Calu3 (cell line): Measurements from ENCODE around the gene ARSJ. TPM values are rescaled to one million over a fixed set of nuclear protein-coding genes. Genes with fewer than 3 reads are reported as not detected.

ENCODE experiments used
- BruUV-seq: library from RNA; stranded (reverse); fragments of 400-500 nt; replicated peaks from 2 replicates; lab custom pipeline; 2021; lab: Mats Ljungman, UMichigan
- CTCF ChIA-PET: fragments of 300-600 bp; sonication (Branson Sonifier 250); formaldehyde crosslinking; loops from one replicate; lab custom pipeline; 2022; ENCODE audit warnings: antibody characterized with exemption; lab: Charles Lee
- DNase-seq: peaks from one replicate; pipeline ENCODE4 v3.0.0; 2022
- H3K27ac Mint-ChIP-seq: one replicate; pipeline ENCODE4 v1.8.0; 2022; ENCODE audit warnings: mixed read lengths; ENCODE audit not compliant: unreplicated experiment
- H3K27me3 Mint-ChIP-seq: one replicate; pipeline ENCODE4 v1.8.0; 2022; ENCODE audit warnings: mixed read lengths; ENCODE audit not compliant: unreplicated experiment
- H3K36me3 Mint-ChIP-seq: one replicate; pipeline ENCODE4 v1.8.0; 2022; ENCODE audit warnings: mild to moderate bottlenecking, moderate library complexity, mixed read lengths; ENCODE audit not compliant: insufficient read depth, unreplicated experiment
- H3K4me1 Mint-ChIP-seq: one replicate; pipeline ENCODE4 v1.8.0; 2022; ENCODE audit warnings: mild to moderate bottlenecking, low read depth, mixed read lengths; ENCODE audit not compliant: unreplicated experiment
- H3K4me3 Mint-ChIP-seq: one replicate; pipeline ENCODE4 v1.8.0; 2022; ENCODE audit warnings: mild to moderate bottlenecking, low read depth, moderate library complexity, mixed read lengths; ENCODE audit not compliant: unreplicated experiment
- H3K9me3 Mint-ChIP-seq: one replicate; pipeline ENCODE4 v1.8.0; 2022; ENCODE audit warnings: low read depth, mixed read lengths; ENCODE audit not compliant: unreplicated experiment
- CTCF ChIP-seq: fragments of 200-600 bp; IDR thresholded peaks from one replicate; pipeline ENCODE4 v1.8.0; 2022; ENCODE audit warnings: antibody characterized with exemption; ENCODE audit not compliant: unreplicated experiment
- intact Hi-C: fragments of 100-400 bp; cut with micrococcal nuclease; formaldehyde crosslinking; loops from one replicate; pipeline ENCODE4 v1.10.0; 2022; ENCODE audit not compliant: unreplicated experiment
- total RNA-seq: library from RNA; stranded (reverse); gene quantifications from 2 replicates; pipeline ENCODE4 v1.2.3, GENCODE V29; 2022

Gene ARSJ
- total RNA-seq, 1 experiment from 2014 or later = 12.5 TPM

GRCh38 chr4:113958766-113959538, 20.5 kb downstream of the ARSJ start:
- no TSS peak for BruUV-seq
- Mint-ChIP-seq H3K4me1 (peaks cover 75% of the 10 kb centered on the region), H3K27ac (peak overlapping the region; percentile 96), H3K4me3 (peak overlapping the region; percentile 57), H3K9me3 (peaks cover 6% of the 10 kb centered on the region), H3K36me3 (peaks cover 19% of the 10 kb centered on the region), H3K27me3 (no peaks in the 10 kb centered on the region)
- DNase-seq = no peak
- TF ChIP-seq CTCF = no peak
- intact Hi-C loops = loop anchor here (2.0 to 5.0 kb wide), 3 partner anchors 18 to 223 kb away; no protein-coding TSS in a partner anchor
- CTCF ChIA-PET = interaction anchor here (0.7 to 1.7 kb wide), 2 partner anchors 13 to 419 kb away, joined by 3 to 7 read pairs; no protein-coding TSS in a partner anchor

GRCh38 chr4:113957956-113958355, 21.5 kb downstream of the ARSJ start:
- Mint-ChIP-seq H3K9me3 (peaks cover 3% of the 10 kb centered on the region), H3K27me3 (no peaks in the 10 kb centered on the region), H3K4me1 (peaks cover 71% of the 10 kb centered on the region), H3K36me3 (peaks cover 19% of the 10 kb centered on the region), H3K27ac (peak overlapping the region; percentile 96), H3K4me3 (peak overlapping the region; percentile 57)
- intact Hi-C loops = loop anchor here (2.0 to 5.0 kb wide), 3 partner anchors 19 to 224 kb away; no protein-coding TSS in a partner anchor
- no peak for DNase-seq
- BruUV-seq = no TSS peak
- CTCF ChIA-PET = interaction anchor here (0.6 to 0.7 kb wide), 3 partner anchors 76 to 778 kb away, joined by 3 to 4 read pairs (median 3); no protein-coding TSS in a partner anchor
- no peak for TF ChIP-seq CTCF

- H3K4me3 Mint-ChIP-seq = peak overlapping the region; percentile 26
- H3K36me3 Mint-ChIP-seq = peaks cover 10% of the 10 kb centered on the region
- TF ChIP-seq CTCF = no peak
- no peaks in the 10 kb centered on the region for H3K27me3 Mint-ChIP-seq
- H3K4me1 Mint-ChIP-seq = peaks cover 51% of the 10 kb centered on the region
- no peak for DNase-seq
- intact Hi-C loops = loop anchor here (5.0 kb wide), 2 partner anchors 71 to 226 kb away; no protein-coding TSS in a partner anchor
- no peaks in the 10 kb centered on the region for H3K9me3 Mint-ChIP-seq
- no TSS peak for BruUV-seq
- H3K27ac Mint-ChIP-seq = peak overlapping the region; percentile 53
- CTCF ChIA-PET = interaction anchor here (0.5 kb wide), 1 partner anchor 115 kb away, joined by 4 read pairs; no protein-coding TSS in a partner anchor
Observed at GRCh38 chr4:113955948-113956347, 23.5 kb downstream of the ARSJ start.

- H3K4me1 Mint-ChIP-seq = peaks cover 49% of the 10 kb centered on the region
- H3K27me3 Mint-ChIP-seq = no peaks in the 10 kb centered on the region
- no TSS peak for BruUV-seq
- no peaks in the 10 kb centered on the region for H3K9me3 Mint-ChIP-seq
- intact Hi-C loops = loop anchor here (5.0 kb wide), 2 partner anchors 72 to 227 kb away; no protein-coding TSS in a partner anchor
- peaks cover 10% of the 10 kb centered on the region for H3K36me3 Mint-ChIP-seq
- no peak overlapping the region for H3K27ac Mint-ChIP-seq
- no peak for DNase-seq
- H3K4me3 Mint-ChIP-seq = no peak overlapping the region
- TF ChIP-seq CTCF = no peak
- CTCF ChIA-PET = interaction anchor here (0.5 to 0.6 kb wide), 2 partner anchors 72 to 115 kb away, joined by 3 to 4 read pairs; no protein-coding TSS in a partner anchor
Observed at GRCh38 chr4:113955411-113955810, 24.0 kb downstream of the ARSJ start.
